Vagina (tissue), 2 donors: ENCODE data around the gene SPTBN1.

Experiments
- CTCF ChIP-seq, 3 experiments: fragments of 450-650 bp in 2 of 3; fragments of 200-600 bp in 1 of 3; sonication (generic) in 1 of 3; IDR thresholded peaks; one replicate each; pipeline ENCODE4 v1.5.1; 2017 to 2019; ENCODE audit warnings: antibody characterized with exemption in 3 of 3, mild to moderate bottlenecking in 2 of 3, moderate library complexity in 2 of 3
- POLR2A ChIP-seq, 2 donors: fragments of 450-650 bp; IDR thresholded peaks; one replicate each; pipeline ENCODE4 v1.6.1; 2017; ENCODE audit warnings: antibody characterized with exemption in 2 of 2, mild to moderate bottlenecking in 2 of 2, moderate library complexity in 2 of 2
- POLR2AphosphoS5 ChIP-seq, 2 donors: sonication (generic); formaldehyde crosslinking; IDR thresholded peaks; one replicate each; pipeline ENCODE4 v1.9.0; 2017; ENCODE audit warnings: antibody characterized with exemption in 2 of 2, mild to moderate bottlenecking in 2 of 2, low read depth in 1 of 2; ENCODE audit not compliant: insufficient read depth in 1 of 2

- TF ChIP-seq CTCF (IDR thresholded peaks at IDR 0.05) (no peak), POLR2AphosphoS5 (IDR thresholded peaks at IDR 0.05; ENCODE audit: insufficient read depth in 1 of 2, low read depth in 1 of 2) (no peak), POLR2A (IDR thresholded peaks at IDR 0.05) (no peak)
Observed at GRCh38 chr2:54534625-54535024, 78.5 kb downstream of the SPTBN1 start.
